Activated CD4-positive, alpha-beta T cell treated with anti-CD3 and anti-CD28 coated beads, Interleukin-2, amount 50 U/mL, for 24 hours (primary cell): Measurements from ENCODE around the gene OGFOD1.

Experiments used
- DNase-seq, 2 donors: peaks; one replicate each; pipeline ENCODE4 v3.0.0-alpha.2; 2020; ENCODE audit warnings: low read depth in 1 of 2, low spot score in 1 of 2

Gene OGFOD1

DNA sequence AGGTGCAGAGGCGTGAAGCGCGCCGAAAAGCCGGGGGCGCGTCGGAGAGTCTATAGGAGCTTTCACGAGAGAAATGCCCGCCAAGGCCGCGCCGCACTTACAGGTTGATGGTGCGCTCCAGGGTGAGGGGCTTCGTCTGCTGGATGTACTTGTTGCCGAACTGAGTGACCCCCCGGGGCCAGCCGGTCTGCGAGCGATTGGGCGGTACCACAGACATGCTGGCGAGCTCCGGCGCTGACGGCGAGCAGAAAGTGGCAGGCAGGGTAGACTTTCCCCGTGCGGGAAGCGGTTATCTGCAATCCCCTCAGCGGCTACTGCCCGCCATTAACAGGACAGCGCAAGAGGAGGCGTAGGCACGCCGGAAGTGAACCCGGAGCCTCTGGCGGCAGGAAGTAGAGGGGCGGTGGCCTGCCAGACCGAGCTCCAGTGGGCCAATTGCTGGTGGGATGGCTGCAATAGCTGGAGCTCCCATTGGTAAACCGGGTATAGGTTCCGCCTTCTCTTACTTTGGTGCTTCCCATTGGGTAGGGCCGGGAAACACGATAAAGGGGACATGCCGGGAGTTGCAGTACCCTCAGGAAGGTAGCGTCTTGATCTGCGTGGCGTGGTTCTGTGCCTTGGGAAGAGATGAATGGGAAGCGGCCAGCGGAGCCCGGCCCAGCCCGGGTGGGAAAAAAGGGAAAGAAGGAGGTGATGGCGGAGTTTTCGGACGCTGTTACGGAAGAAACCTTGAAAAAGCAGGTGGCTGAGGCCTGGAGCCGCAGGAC lies at the start of gene OGFOD1, which contains the start of gene NUDT21:
Gene OGFOD1 (plus strand): TSS at position 569 of the 767 bp plus-strand sequence. CDS start 59 bp downstream, at position 628.
Gene NUDT21 (minus strand): TSS at position 347 of the 767 bp plus-strand sequence. CDS start 130 bp downstream, at position 217.
- peak; percentile 70 to 90 for DNase-seq

DNA sequence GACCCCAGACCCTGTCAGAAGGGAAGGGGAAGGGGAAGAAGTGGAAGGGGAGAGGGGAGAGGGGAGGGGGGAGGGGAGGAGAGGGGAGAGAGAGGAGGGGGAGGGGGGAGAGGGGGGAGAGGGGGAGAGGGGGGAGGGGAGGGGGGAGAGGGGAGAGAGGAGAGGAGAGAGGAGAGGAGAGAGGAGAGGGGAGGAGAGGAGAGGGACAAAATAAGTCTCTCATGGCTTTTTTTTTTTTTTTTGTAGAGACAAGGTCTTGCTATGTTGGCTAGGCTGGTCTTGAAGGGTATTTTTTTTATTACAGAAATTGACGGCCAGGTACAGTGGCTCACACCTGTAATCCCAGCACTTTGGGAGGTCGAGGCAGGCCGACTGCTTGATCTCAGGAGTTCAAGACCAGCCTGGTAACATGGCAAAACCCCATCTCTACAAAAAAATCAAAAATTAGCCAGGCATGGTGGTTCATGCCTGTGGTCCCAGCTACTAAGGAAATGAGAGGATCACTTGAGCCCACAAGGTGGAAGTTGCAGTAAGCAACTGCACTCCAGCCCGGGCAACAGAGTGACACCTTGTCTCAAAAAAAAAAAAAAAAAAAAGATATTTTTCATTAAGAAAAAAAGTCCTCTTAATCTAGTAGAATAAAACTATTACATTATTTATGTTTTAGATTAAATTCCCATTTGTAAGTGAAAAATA lies 45.2 kb upstream of the OGFOD1 start:
- no peak for DNase-seq

DNA sequence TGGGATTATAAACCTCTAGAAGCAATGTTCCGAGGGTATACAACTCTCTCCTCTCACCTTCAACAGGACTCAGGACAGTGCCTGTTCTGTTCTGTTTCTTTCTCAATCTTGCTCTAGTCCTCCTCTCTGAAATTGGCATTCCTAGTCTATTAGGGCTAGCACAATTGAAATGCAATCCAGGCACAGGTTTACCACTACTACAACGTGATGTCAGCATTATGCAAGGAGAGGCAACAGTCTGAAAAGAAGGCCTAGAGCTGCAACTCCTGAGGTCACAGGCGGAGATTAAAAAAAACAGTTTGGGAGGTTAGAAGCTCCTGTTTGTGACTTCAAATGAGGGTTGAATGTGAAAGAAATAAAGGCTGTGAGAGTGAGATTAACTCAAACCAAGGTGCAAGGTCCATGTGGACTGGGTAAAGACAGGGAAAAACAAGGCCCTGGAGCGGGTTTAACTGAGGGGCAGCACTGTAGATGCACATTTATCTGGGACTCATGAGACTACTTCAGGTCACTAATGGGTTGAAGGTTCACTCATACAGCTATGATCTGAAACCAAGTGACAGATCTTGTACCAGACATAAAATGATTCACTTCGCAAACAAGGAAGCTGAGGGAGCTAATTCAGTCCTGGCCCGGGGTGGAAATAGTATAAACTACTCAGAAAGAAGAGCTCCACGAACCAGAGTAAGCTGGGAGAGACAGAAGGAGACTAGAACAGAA lies 42.8 kb upstream of the OGFOD1 start:
- DNase-seq, result no peak

DNA sequence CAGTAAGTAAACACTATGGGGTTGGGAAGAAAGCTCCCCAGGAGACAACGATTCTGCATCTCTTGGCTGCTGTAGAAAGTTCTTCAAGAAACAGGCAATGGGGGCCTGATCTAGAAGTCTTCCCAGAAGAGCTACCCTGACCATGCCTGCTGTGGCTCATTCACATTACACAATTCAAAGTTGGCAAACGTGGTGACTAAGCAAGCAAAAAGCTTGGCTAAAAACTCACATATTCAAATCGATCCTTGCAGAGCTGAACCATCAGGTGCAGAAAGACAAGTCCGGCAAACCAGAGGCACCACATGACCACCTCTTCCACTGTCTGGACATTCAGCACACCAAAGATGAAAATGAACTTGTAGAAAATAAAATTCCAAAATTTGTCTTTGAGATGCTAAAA lies 42.2 kb upstream of the OGFOD1 start:
- no peak for DNase-seq

DNA sequence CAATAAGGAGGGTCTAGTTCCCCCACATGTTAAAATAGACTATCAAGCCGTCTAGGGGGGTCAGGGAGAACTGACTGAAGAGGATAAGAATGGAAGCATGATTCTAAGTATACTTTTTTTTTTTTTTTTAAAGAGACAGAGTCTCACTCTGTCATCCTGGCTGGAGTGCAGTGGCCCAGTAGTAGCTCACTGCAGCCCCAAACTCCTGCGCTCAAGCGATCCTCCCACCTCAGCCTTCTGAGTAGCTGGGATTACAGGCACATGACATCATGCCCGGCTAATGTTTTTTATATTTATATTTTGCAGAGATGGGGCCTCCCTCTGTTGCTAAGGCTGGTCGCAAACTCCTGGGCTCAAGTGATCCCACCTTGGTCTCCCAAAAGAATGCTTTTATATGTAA lies 40.2 kb upstream of the OGFOD1 start:
- no peak for DNase-seq

DNA sequence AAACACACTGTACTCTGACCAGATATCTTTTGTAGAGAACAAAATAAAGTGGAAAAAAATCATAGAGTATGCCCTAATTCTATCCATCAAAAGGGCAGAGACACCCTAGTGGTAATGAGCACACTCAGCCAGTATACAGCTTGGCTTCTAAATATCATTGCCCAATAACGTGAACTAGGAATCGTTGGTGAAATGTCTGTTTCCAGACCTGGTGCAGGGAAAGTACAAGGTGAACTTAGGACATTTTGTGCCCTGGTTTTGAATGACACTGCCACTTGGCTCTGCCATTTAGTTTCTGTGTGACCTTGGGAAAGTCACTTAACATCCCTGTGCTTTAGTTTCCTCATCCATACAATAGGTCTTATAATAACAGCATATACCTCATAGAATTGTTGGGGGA lies 39.7 kb upstream of the OGFOD1 start:
- no peak for DNase-seq

DNA sequence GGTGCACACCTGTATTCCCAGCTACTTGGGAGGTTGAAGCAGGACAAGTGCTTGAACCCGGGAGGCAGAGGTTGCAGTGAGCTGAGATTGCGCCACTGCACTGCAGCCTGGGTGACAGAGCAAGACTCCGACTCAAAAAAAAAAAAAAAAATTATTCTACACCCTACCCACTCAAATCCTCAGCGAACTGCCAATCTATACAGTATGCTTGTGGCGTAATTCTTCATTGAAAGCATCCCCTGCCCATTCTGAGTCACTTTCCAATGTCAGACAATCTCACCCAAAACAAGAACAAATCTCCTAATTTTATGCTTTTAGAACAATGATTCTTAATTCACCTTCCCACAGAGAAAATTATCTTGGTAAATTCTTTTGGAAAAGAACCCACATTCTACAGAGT lies 38.0 kb upstream of the OGFOD1 start:
- DNase-seq, result no peak

DNA sequence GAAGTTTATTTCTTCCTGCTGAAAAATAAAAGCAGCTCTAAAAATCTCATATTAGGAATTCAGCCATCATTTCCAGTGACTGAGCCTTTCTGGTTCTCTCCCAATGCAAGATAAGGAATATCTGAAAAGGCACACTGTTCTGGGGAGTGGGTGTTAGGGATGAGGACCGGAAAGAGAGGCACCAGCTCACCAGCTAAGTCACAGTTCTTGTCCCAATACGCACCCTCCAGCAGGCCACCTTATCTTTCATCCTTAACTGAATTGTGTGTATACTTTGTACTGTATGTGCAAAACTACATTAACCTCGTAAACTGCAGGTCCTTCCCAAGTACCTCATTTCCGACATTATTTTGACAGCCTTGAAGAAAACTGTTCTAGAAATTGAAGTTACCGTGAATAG lies 37.0 kb upstream of the OGFOD1 start:
- DNase-seq, result no peak

DNA sequence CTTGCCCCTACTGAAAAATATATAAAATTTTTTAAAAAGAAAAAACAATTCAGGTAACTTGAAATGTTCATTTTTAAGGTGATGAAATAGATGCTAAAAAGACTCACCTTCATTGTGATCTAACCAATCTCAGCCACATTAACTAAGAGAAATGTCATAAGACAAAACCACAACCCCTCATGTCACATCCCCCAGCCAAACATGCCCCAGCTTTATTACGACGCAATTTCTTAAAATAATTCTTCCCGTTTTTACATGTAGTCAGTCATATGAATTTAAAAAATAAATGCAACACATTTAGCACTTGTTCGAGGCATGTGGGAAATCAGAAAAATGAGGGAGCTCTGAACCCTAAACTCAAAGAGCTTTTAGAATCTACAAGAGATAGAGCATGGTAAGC lies 35.5 kb upstream of the OGFOD1 start:
- DNase-seq, result no peak

DNA sequence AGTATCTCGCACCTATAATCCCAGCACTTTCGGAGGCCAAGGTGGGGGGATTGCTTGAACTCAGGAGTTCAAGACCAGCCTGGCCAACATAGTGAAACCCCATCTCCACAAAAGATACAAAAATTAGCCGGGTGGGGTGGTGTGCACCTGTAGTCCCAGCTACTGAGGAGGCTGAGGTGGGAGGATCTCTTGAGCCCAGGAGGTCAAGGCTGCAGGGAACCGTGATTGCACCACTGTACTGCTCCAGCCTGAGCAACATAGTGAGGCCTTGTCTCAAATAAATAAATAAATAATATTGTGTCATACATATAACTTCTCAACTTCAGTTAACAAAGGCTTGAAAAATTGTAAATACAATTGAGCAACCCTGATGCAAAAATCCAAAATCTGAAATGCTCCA lies 34.2 kb upstream of the OGFOD1 start:
- no peak for DNase-seq

DNA sequence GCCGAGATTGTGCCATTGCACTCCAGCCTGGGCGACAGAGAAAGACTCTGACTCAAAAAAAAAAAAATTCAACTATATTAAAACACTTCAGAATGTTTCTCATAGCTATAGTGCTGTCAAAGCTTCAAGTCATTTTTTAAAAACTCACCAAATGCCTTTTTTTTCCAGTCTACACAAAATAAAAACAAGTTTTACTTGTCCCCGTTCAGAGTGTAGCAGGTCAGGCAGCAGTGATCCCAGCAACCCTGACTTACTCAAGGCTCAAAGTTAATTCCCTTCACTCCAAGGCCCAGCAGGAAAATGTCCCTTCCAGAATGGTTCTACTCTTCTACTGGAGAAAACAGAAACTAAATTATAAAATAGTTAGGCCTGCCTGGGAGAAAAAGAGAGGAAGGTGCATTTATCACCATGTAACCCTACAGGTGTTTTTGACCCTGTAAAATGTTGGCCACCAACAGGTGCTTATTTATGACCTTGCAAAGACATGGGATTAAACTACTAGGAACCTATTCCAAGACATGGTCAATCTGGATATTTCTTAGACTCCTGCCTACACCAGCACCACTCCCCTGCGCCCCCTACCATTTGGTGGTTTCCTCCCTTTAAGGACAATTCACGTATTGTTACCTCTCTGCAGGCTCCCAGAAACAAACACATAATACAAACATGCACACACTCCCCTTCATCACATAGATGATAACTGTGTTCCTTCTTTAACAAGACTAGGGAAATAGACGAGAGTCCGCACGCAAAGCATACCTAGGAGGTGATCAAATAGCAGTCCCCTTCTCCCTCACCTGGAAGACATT lies 31.4 kb upstream of the OGFOD1 start:
- DNase-seq, result no peak

DNA sequence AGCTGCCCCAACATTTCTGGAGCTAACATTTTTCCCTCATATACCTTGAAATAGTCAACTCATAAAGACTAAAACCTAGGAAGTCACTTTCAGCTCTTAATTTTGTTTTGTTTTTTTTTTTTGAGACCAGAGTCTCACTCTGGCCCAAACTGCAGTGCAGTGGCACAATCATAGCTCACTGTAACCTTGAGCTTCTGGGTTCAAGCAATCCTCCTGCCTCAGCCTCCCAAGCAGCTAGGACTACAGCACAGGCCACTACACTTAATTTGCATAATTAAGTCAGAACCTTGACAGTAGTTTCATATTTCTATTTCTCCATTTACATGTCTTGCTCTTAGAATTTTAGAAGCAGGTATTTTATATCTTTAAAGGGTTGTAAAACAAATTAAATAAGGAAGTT lies 30.7 kb upstream of the OGFOD1 start:
- no peak for DNase-seq

DNA sequence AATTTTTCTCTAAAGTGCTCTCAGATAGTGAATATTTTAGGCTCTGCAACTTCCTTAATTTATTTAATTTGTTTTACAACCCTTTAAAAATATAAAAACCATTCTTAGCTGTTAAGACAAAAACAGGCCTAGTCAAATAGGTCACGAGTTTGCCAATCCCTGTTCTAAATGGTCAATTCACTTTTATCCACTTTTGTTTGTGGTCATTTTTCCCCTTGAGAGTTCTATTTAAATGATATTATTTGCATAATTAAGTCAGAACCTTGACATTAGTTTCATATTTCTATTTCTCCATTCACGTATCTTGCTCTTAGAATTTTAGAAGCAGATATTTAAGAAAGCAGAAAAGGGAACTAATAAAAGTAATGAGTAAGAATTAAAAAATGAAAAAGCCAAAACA lies 30.0 kb upstream of the OGFOD1 start:
- no peak for DNase-seq

DNA sequence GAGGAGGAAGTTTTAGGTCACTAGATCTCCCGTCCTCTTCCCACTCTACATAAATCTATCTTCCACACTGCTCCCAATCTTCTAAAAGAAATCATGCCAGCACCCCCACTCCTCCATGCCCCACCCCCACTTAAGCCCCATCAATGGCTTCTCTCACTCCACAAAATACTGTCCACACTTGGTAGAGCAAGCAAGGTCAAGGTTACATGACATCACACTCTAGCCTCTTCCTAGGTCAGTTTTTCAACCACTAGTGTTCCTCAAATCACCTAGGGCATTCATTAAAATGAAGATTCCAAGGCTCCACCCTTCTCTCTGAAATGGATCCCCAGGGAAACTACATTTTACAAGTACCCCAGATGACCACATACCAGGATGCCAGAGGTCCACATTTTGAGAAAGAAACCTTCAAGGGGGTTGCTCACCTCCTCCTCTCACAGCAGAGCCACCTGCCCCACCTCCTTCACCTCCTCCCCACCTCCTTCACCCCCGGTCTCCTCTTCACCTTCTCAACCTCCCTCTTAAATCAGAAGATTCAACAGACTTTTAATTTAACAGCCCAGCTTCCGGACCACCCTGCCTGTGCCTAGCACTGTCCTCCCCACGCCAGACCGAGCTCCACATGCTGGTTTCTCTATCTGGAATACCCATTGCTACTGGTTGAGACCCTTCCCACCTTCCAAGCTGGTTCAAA lies 29.2 kb upstream of the OGFOD1 start:
- no peak for DNase-seq

DNA sequence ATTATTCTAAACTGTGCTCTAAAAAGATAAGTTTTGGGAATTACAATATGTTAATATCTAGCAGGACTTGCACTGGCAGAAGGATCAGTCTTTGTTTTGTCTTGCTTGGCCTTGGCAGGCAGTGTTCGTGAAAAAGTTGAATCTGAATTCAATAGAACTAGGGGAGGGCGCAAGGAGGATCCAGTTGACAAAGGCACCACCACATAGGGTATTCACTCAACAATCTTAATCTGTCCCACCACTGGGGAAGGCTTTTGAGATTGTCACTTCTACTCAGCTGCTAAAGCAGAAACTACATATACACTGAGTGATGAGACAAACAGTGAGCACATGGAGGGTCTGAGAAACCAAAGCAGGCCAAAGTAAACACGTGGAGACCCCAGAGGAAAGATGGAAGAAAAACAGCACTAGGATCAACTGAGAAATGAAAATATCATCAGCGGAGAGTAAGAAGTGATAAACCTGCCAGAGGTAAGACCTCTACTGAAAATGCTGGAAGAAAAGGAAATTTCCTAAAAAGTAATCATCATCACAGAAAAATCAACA lies 28.4 kb upstream of the OGFOD1 start:
- no peak for DNase-seq

DNA sequence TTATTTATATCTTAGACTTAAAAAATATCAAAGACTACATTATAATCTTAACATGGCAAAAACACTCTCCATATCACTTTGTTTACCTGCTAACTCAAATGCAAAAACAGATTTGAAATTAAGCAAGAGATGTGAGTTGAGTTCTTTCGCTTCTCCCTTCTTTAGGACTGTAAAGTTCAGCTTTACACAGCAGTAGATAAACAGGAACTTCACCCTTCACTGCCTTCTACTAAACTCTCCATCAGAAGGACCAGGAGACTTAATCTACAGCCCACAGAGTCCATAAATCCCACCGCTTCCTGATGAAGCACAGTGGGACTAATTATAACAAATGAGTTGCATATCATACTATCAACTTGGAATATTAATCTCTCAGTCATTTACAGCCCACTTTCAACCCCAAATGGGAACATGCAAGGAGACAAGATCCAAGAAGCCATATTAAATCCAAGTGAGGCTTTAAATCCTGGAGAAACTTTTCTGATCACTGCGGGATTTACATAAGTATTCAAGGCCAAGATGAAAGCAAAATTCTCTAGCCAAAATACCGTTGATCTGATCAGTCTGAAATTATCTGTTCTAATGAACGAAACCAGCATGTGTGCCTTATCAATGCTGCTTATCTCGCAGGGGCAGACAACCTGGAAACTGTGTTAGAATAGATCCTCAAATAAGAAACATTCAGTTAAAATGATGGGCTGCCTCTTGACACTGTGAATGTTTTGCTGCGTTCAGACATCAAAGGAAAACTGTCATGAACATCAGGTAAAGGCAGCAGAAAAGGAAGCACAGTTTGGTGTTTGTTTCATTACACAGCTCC lies 27.6 kb upstream of the OGFOD1 start:
- no peak for DNase-seq

DNA sequence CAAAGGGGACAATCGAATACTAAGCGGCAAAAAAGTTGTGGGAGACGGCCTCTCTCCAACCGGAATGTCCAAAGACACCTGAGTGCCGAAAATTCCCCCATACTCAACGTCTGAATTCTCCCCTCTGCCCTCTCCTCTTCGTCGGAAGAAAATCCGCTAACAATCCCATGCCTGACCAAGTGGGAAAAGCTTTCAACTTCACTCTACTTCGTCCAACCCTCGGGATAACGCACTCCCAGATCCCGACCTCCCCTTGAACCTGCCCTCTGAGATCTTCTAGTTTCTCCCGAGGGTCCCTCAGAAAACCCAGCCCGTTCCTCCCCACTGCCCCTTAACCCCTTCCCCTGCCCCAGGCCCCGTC lies 27.0 kb upstream of the OGFOD1 start:
- DNase-seq, result no peak

DNA sequence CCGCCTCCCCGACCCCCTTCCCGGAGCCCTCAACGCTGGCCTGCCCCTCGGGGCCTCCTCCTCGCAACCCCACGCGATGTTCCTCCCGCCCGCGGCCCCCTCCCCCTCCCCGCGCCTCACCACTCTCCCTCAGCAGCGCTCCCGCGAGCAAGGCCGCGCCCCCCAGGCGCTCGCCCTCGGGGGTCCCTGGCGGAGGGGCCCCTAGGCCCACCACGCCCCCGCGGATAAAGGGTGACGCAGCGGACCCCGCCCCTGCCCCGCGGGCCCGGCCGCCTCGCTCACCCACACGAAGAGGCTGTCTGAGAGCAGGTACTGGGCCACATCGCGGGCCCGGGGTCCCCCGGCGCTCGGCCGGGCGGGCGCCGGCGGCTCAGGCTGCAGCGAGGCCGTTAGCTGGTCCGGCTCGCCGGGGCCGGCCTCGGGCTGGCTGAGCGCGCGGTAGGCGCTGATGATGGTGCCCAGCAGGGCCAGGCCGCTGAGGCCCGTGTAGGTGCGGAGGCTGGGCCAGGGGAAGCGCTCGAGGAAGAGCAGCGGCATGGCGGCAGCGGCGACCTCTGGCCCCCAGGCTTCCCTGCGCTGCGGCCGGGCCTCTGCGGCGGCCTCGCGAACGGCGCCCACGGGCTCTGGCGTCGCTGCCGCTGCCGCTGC lies 26.4 kb upstream of the OGFOD1 start:
- peak in 1 of 2 donors; percentile 13 for DNase-seq

DNA sequence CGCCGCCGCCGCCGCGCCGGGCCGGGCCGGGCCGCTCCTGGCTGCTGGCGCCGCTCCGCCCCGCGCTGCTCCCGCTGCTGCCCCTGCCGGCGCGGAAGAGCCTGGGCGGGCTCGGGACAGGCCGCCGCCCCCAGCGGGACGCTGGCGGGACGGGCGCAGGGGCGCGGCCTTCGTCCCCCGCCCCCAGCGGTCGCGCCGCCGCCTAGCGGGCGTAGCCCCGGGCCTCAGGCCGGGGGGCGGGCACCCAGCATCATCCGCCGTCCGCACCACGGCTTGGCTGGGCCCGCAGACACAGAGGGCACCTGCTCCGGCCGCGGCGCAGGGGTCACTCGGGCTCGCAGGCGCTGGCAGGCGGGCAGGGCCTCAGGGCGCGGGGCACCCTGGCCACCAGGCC lies 25.9 kb upstream of the OGFOD1 start, which contains the start of gene AMFR:
Gene AMFR (minus strand): TSS at position 107 of the 394 bp plus-strand sequence. CDS start 218 bp downstream, outside the sequence.
- peak; percentile 16 to 28 for DNase-seq
